IPS DF 6.9 (cell line): Measurements from ENCODE around the gene CYTIP.
"Not testable (repeated sequence)": the region's sequence is repeated elsewhere in the genome, so short reads cannot be mapped to it uniquely, and the experiment has no call there.

Source experiments
- DNase-seq: peaks from one replicate; pipeline ENCODE4 v3.0.0-alpha.2; 2013; ENCODE audit warnings: low read depth, low spot score
- H3K27ac ChIP-seq: one replicate; pipeline ENCODE4 v1.5.1; 2013; ENCODE audit warnings: low read length, control low read depth
- H3K27me3 ChIP-seq: 2 replicates; pipeline ENCODE4 v1.6.1; 2013; ENCODE audit warnings: mild to moderate bottlenecking, low read length; ENCODE audit not compliant: control insufficient read depth, insufficient read depth
- H3K36me3 ChIP-seq: 2 replicates; pipeline ENCODE4 v1.6.1; 2013; ENCODE audit warnings: low read length; ENCODE audit not compliant: control insufficient read depth, insufficient read depth
- H3K4me1 ChIP-seq: 2 replicates; pipeline ENCODE4 v1.6.1; 2013; ENCODE audit warnings: low read length; ENCODE audit not compliant: control insufficient read depth, insufficient read depth
- H3K4me3 ChIP-seq: 2 replicates; pipeline ENCODE4 v1.5.1; 2013; ENCODE audit warnings: mild to moderate bottlenecking, low read length
- H3K9me3 ChIP-seq: 2 replicates; pipeline ENCODE4 v1.6.1; 2013; ENCODE audit warnings: low read length, inconsistent platforms; ENCODE audit not compliant: control insufficient read depth, insufficient read depth
- WGBS: extraction: QIAGEN DNeasy Blood & Tissue Kit; methylation state at CpG from one replicate; pipeline ENCODE4 v1.1.7; 2013; ENCODE audit warnings: mixed read lengths, missing lambda C conversion rate; ENCODE audit not compliant: insufficient read length, insufficient coverage; 5-methylcytosine and 5-hydroxymethylcytosine counted together

The CYTIP gene

DNA sequence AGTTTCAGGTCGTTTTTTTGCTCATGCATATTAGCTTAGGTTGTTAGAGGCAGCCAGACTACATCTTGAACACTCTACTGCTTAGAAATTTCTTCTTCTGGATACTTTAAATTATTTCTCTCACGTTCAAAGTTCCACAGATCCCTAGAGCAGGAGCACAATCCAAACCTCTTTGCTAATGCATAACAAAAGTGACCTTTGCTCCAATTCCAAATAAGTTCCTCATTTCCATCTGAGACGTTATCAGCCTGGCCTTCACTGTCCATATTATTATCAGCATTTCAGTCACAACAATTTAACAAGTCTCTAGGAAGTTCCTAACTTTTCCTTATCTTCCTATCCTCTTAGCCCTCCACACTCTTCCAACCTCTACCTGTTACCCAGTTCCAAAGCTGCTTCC lies 67.8 kb downstream of the CYTIP start:
- no peak overlapping the region for H3K4me3 ChIP-seq
- no CpG with 5 or more reads among the region's 3 CpGs for WGBS
- no peaks in the 10 kb centered on the region for H3K27me3 ChIP-seq
- no peaks in the 10 kb centered on the region for H3K36me3 ChIP-seq
- H3K4me1 ChIP-seq: no peaks in the 10 kb centered on the region
- H3K9me3 ChIP-seq: peaks cover 2% of the 10 kb centered on the region; the same call in 1 of the 2 replicates
- DNase-seq: no peak
- no peak overlapping the region for H3K27ac ChIP-seq

DNA sequence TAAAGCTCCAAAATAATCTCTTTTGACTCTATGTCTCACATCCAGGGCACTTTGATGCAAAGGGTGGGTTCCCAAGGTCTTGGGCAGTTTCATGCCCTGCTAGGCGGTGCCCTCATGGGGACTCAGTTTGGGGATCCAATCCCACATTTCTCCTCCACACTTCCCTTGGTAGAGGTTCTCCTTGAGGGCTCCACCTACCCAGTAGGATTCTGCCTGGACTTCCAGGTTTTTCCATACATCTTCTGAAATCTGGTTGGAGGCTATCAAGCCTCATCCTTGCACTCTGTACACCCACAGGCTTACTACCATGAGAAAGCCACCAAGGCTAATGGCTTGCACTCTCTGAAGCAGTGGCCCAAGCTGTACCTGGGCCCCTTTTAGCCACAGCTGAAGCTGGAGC lies 68.5 kb downstream of the CYTIP start:
- no peak for DNase-seq
- Histone ChIP-seq H3K36me3 (no peaks in the 10 kb centered on the region), H3K9me3 (peaks cover 2% of the 10 kb centered on the region; the same call in 1 of the 2 replicates), H3K4me1 (no peaks in the 10 kb centered on the region), H3K4me3 (no peak overlapping the region), H3K27ac (no peak overlapping the region), H3K27me3 (no peaks in the 10 kb centered on the region)
- WGBS: no CpG with 5 or more reads among the region's 1 CpG

DNA sequence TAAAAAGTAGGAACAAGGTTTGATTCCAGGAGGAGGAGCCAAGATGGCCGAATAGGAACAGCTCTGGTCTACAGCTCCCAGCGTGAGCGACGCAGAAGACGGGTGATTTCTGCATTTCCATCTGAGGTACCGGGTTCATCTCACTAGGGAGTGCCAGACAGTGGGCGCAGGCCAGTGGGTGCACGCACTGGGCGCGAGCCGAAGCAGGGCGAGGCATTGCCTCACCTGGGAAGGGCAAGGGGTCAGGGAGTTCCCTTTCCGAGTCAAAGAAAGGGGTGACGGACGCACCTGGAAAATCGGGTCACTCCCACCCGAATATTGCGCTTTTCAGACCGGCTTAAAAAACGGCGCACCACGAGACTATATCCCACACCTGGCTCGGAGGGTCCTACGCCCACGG lies 75.4 kb downstream of the CYTIP start:
- WGBS: no CpG with 5 or more reads among the region's 25 CpGs
- not testable (repeated sequence) for H3K36me3 ChIP-seq, DNase-seq, H3K27me3 ChIP-seq, H3K4me1 ChIP-seq, H3K9me3 ChIP-seq, H3K27ac ChIP-seq, H3K4me3 ChIP-seq

DNA sequence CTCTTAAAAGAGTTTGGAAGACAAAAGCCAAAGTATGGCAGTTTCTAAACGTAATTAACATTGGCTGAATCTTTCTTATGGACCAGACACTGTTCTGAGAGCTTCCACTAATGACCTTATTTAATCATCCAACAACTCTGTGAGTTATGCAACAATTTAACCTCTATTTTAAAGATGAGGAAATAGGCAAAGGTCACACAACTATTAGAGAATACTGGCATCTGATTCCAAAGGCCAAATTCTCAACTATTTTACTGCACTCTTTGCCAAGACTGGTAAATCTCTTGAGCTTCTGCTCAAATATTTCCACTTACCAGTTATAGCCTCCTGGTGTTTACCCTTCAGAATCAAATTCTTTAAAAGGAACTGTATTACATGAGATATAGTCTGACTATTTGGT lies 76.2 kb downstream of the CYTIP start:
- Histone ChIP-seq H3K27ac (no peak overlapping the region), H3K4me1 (no peaks in the 10 kb centered on the region), H3K9me3 (no peaks in the 10 kb centered on the region), H3K36me3 (no peaks in the 10 kb centered on the region), H3K27me3 (no peaks in the 10 kb centered on the region), H3K4me3 (no peak overlapping the region)
- DNase-seq: no peak
- no CpG with 5 or more reads among the region's 1 CpG for WGBS
